Trophoblast cell (in vitro differentiated cells and primary cell): Measurements from ENCODE around the gene CREBZF.

Experiments used
- DNase-seq, 2 donors: peaks; one replicate each; pipeline ENCODE4 v3.0.0-alpha.2; 2016
- H2AFZ ChIP-seq: 2 replicates; pipeline ENCODE4 v1.6.1; 2013; ENCODE audit warnings: low read length, moderate library complexity, mild to moderate bottlenecking; ENCODE audit not compliant: insufficient read depth, poor library complexity
- H2AK5ac ChIP-seq: 2 replicates; pipeline ENCODE4 v1.6.1; 2013; ENCODE audit warnings: mild to moderate bottlenecking, low read length
- H2BK120ac ChIP-seq: 2 replicates; pipeline ENCODE4 v1.6.1; 2013; ENCODE audit warnings: low read length, mild to moderate bottlenecking, moderate library complexity; ENCODE audit not compliant: insufficient read depth, poor library complexity
- H2BK12ac ChIP-seq: 2 replicates; pipeline ENCODE4 v1.6.1; 2013; ENCODE audit warnings: mild to moderate bottlenecking, low read length, moderate library complexity
- H2BK5ac ChIP-seq: 2 replicates; pipeline ENCODE4 v1.6.1; 2013; ENCODE audit warnings: low read length, low read depth, moderate library complexity, mild to moderate bottlenecking; ENCODE audit not compliant: poor library complexity
- H3K14ac ChIP-seq: 2 replicates; pipeline ENCODE4 v1.6.1; 2013; ENCODE audit warnings: mild to moderate bottlenecking, low read length
- H3K18ac ChIP-seq: 2 replicates; pipeline ENCODE4 v1.6.1; 2013; ENCODE audit warnings: mild to moderate bottlenecking, low read length
- H3K23ac ChIP-seq: 2 replicates; pipeline ENCODE4 v1.6.1; 2013; ENCODE audit warnings: low read length
- H3K27ac ChIP-seq: 2 replicates; pipeline ENCODE4 v1.5.1; 2013; ENCODE audit warnings: low read depth, mild to moderate bottlenecking, inconsistent platforms, low read length, moderate library complexity
- H3K27me3 ChIP-seq: 2 replicates; pipeline ENCODE4 v1.6.1; 2013; ENCODE audit warnings: inconsistent platforms, mild to moderate bottlenecking, low read length, moderate library complexity; ENCODE audit not compliant: insufficient read depth
- H3K36me3 ChIP-seq, 2 experiments: 1 replicate in 1 of 2; 2 replicates in 1 of 2; pipeline ENCODE4 v1.6.1; 2013; ENCODE audit warnings: low read length in 2 of 2, mild to moderate bottlenecking in 2 of 2, moderate library complexity in 1 of 2; ENCODE audit not compliant: insufficient read depth in 2 of 2, control insufficient read depth in 1 of 2
- H3K4ac ChIP-seq: 2 replicates; pipeline ENCODE4 v1.6.1; 2013; ENCODE audit warnings: low read depth, mild to moderate bottlenecking, low read length, moderate library complexity
- H3K4me1 ChIP-seq, 2 experiments: 1 replicate in 1 of 2; 2 replicates in 1 of 2; pipeline ENCODE4 v1.6.1; 2013; ENCODE audit warnings: low read length in 2 of 2, mild to moderate bottlenecking in 2 of 2, moderate library complexity in 1 of 2; ENCODE audit not compliant: insufficient read depth in 2 of 2, control insufficient read depth in 1 of 2
- H3K4me2 ChIP-seq: 2 replicates; pipeline ENCODE4 v1.6.1; 2013; ENCODE audit warnings: inconsistent platforms, mild to moderate bottlenecking, low read length, moderate library complexity
- H3K4me3 ChIP-seq: 2 replicates; pipeline ENCODE4 v1.5.1; 2013; ENCODE audit warnings: mild to moderate bottlenecking, low read depth, low read length, inconsistent platforms
- H3K79me1 ChIP-seq: one replicate; pipeline ENCODE4 v1.6.1; 2013; ENCODE audit warnings: low read length
- H3K79me2 ChIP-seq: 2 replicates; pipeline ENCODE4 v1.6.1; 2013; ENCODE audit warnings: low read length, mild to moderate bottlenecking; ENCODE audit not compliant: control insufficient read depth, insufficient read depth, poor library complexity
- H3K9ac ChIP-seq: 2 replicates; pipeline ENCODE4 v1.6.1; 2013; ENCODE audit warnings: mild to moderate bottlenecking, low read length
- H3K9me3 ChIP-seq: 2 replicates; pipeline ENCODE4 v1.6.1; 2013; ENCODE audit warnings: low read depth, mild to moderate bottlenecking, control low read depth, inconsistent platforms, low read length; ENCODE audit not compliant: insufficient read depth
- H4K12ac ChIP-seq: 2 replicates; pipeline ENCODE4 v1.6.1; 2013; ENCODE audit warnings: low read depth, mild to moderate bottlenecking, low read length, moderate library complexity
- H4K8ac ChIP-seq: 2 replicates; pipeline ENCODE4 v1.6.1; 2013; ENCODE audit warnings: low read depth, mild to moderate bottlenecking, low read length, moderate library complexity
- H4K91ac ChIP-seq: one replicate; pipeline ENCODE4 v1.6.1; 2013; ENCODE audit warnings: low read depth, mild to moderate bottlenecking, low read length, moderate library complexity
- WGBS: extraction: QIAGEN DNeasy Blood & Tissue Kit; methylation state at CpG from one replicate; pipeline ENCODE4 v1.1.7; 2013; ENCODE audit warnings: missing lambda C conversion rate; ENCODE audit not compliant: insufficient read length, insufficient coverage; ENCODE audit errors: extremely low coverage; 5-methylcytosine and 5-hydroxymethylcytosine counted together

Gene CREBZF

GRCh38 chr11:85697747-85698146 lies 32.8 kb upstream of the CREBZF start:
- H2AFZ ChIP-seq: no peak overlapping the region
- no peak overlapping the region for H2AK5ac ChIP-seq
- H3K27me3 ChIP-seq: no peaks in the 10 kb centered on the region
- no peaks in the 10 kb centered on the region for H3K36me3 ChIP-seq
- no peak overlapping the region for H3K18ac ChIP-seq
- H3K23ac ChIP-seq: no peak overlapping the region
- H3K9ac ChIP-seq: no peak overlapping the region
- H2BK5ac ChIP-seq: no peak overlapping the region
- H4K8ac ChIP-seq: no peak overlapping the region
- H3K79me1 ChIP-seq: no peaks in the 10 kb centered on the region
- H3K4me2 ChIP-seq: no peak overlapping the region
- no CpG with 5 or more reads among the region's 2 CpGs for WGBS
- no peak overlapping the region for H4K12ac ChIP-seq
- H3K79me2 ChIP-seq: no peaks in the 10 kb centered on the region
- no peak overlapping the region for H3K27ac ChIP-seq
- no peak overlapping the region for H3K4me3 ChIP-seq
- no peaks in the 10 kb centered on the region for H3K9me3 ChIP-seq
- H2BK12ac ChIP-seq: no peak overlapping the region
- H4K91ac ChIP-seq: no peak overlapping the region
- H3K4ac ChIP-seq: no peak overlapping the region
- no peak overlapping the region for H2BK120ac ChIP-seq
- H3K14ac ChIP-seq: no peak overlapping the region
- DNase-seq: no peak
- H3K4me1 ChIP-seq: no peaks in the 10 kb centered on the region

- no peak overlapping the region for H3K18ac ChIP-seq
- no peaks in the 10 kb centered on the region for H3K27me3 ChIP-seq
- H3K23ac ChIP-seq: no peak overlapping the region
- H4K8ac ChIP-seq: no peak overlapping the region
- H4K91ac ChIP-seq: no peak overlapping the region
- H3K79me2 ChIP-seq: no peaks in the 10 kb centered on the region
- H3K4me1 ChIP-seq: no peaks in the 10 kb centered on the region
- no peak overlapping the region for H4K12ac ChIP-seq
- H3K9ac ChIP-seq: no peak overlapping the region
- H3K79me1 ChIP-seq: no peaks in the 10 kb centered on the region
- H2BK5ac ChIP-seq: no peak overlapping the region
- no peak overlapping the region for H2AFZ ChIP-seq
- H3K4me3 ChIP-seq: no peak overlapping the region
- no peak overlapping the region for H3K4me2 ChIP-seq
- H2AK5ac ChIP-seq: no peak overlapping the region
- no peak overlapping the region for H3K27ac ChIP-seq
- no peak overlapping the region for H2BK120ac ChIP-seq
- no peak overlapping the region for H3K14ac ChIP-seq
- DNase-seq: no peak
- no peak overlapping the region for H2BK12ac ChIP-seq
- H3K9me3 ChIP-seq: no peaks in the 10 kb centered on the region
- H3K4ac ChIP-seq: no peak overlapping the region
- no peaks in the 10 kb centered on the region for H3K36me3 ChIP-seq
These were observed 30.6 kb upstream of the CREBZF start for GRCh38 chr11:85695546-85695945.

- DNase-seq: peak; percentile 20 to 49
- no CpG with 5 or more reads among the region's 1 CpG for WGBS
- Histone ChIP-seq H3K23ac (no peak overlapping the region), H2BK120ac (no peak overlapping the region), H3K79me1 (no peaks in the 10 kb centered on the region), H3K36me3 (no peaks in the 10 kb centered on the region), H3K9me3 (no peaks in the 10 kb centered on the region), H3K4me1 (no peaks in the 10 kb centered on the region), H4K91ac (no peak overlapping the region), H3K14ac (no peak overlapping the region), H4K12ac (no peak overlapping the region), H3K18ac (no peak overlapping the region), H2AK5ac (no peak overlapping the region), H2BK12ac (no peak overlapping the region), H3K27ac (no peak overlapping the region), H3K4me2 (no peak overlapping the region), H3K4ac (no peak overlapping the region), H3K4me3 (no peak overlapping the region), H2AFZ (no peak overlapping the region), H3K9ac (no peak overlapping the region), H4K8ac (no peak overlapping the region), H2BK5ac (no peak overlapping the region), H3K27me3 (no peaks in the 10 kb centered on the region), H3K79me2 (no peaks in the 10 kb centered on the region)
These were observed 29.6 kb upstream of the CREBZF start for GRCh38 chr11:85694385-85694980.

GRCh38 chr11:85685820-85686459 lies 21.0 kb upstream of the CREBZF start, which contains the start of gene CCDC89:
Gene CCDC89, minus strand, starts transcription at chr11:85686195. Its CDS starts 65 bp downstream, at chr11:85686130.
- Histone ChIP-seq H4K8ac (peak within 1 kb of the TSS; percentile 31), H3K4me2 (no peak within 1 kb of the TSS), H3K4me1 (peaks cover 0 to 5% of the 10 kb centered on the region in 2 experiments), H2BK120ac (no peak within 1 kb of the TSS), H2AFZ (no peak within 1 kb of the TSS), H3K9ac (no peak within 1 kb of the TSS), H3K14ac (no peak within 1 kb of the TSS), H2AK5ac (no peak within 1 kb of the TSS), H3K18ac (no peak within 1 kb of the TSS), H3K79me2 (peaks cover 2% of the 10 kb centered on the region), H3K79me1 (no peaks in the 10 kb centered on the region), H3K27me3 (no peaks in the 10 kb centered on the region), H2BK12ac (no peak within 1 kb of the TSS), H3K36me3 (no peaks in the 10 kb centered on the region), H2BK5ac (no peak within 1 kb of the TSS), H3K23ac (no peak within 1 kb of the TSS), H4K12ac (no peak within 1 kb of the TSS), H3K4ac (no peak within 1 kb of the TSS), H3K27ac (no peak within 1 kb of the TSS), H3K4me3 (no peak within 1 kb of the TSS), H4K91ac (no peak within 1 kb of the TSS), H3K9me3 (peaks cover 2% of the 10 kb centered on the region)
- no CpG with 5 or more reads among the region's 13 CpGs for WGBS
- DNase-seq: peak in 1 of 2 donors; percentile 25
